ENCODE data around the gene FAM53C. TPM values are rescaled to one million over a fixed set of nuclear protein-coding genes. Genes with fewer than 3 reads are reported as not detected.

Gene FAM53C
- 10 to 100 TPM; 12.1 to 14.2 (median 13.4) TPM for total RNA-seq

DNA sequence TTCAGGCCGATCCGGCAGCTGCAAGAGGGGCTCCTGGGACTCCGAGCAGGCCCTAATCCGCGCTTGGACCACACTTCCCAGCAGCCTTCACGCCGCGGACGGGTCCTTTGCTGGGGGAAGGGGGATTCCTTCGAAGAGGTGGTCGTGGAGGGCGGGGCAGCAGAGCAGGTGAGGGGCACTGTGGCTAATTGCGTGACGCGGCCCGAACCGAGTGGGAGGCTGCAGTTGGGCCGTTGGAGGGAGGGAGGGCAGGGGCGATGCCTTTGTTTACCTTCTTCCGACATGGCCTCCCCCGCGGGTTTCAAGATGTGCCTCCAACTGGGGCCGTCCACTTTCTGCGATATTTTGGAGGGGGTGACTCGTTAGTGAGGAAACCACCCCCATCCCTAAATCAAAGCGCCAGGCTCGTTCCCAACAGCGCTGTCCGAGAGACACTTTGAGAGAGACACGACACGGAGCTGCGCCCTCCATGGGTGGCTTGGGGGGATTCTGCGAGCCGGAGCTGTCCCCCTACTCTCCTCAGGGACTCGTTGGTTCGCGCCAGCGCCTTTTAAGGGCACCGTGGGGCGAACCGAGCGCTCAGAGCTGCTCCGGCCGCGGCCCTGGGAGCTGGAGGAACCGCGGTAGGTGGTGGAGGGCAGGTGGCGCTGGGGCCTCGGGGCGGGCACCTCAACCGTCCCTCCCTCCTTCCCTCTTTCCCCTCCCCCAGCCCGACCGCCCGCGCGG, at the start of gene FAM53C:
TSS of gene FAM53C (plus strand) at position 582 of the 726 bp plus-strand sequence. CDS start 3,070 bp downstream, outside the sequence.
- peak within 1 kb of the TSS; percentile 79 to 97 (median 86) for H3K4me3 ChIP-seq
- intact Hi-C loops (cut with DNase I): no loop called here
- WGBS, 2 donors: 0% methylated on average over 1 to 20 of the region's 56 CpGs
- peak; percentile 58 for DNase-seq
- TF ChIP-seq POLR2A (IDR thresholded peaks at IDR 0.05): peak; percentile 40 to 99 (median 94)
- TF ChIP-seq, protein P1, sequence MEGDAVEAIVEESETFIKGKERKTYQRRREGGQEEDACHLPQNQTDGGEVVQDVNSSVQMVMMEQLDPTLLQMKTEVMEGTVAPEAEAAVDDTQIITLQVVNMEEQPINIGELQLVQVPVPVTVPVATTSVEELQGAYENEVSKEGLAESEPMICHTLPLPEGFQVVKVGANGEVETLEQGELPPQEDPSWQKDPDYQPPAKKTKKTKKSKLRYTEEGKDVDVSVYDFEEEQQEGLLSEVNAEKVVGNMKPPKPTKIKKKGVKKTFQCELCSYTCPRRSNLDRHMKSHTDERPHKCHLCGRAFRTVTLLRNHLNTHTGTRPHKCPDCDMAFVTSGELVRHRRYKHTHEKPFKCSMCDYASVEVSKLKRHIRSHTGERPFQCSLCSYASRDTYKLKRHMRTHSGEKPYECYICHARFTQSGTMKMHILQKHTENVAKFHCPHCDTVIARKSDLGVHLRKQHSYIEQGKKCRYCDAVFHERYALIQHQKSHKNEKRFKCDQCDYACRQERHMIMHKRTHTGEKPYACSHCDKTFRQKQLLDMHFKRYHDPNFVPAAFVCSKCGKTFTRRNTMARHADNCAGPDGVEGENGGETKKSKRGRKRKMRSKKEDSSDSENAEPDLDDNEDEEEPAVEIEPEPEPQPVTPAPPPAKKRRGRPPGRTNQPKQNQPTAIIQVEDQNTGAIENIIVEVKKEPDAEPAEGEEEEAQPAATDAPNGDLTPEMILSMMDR (IDR thresholded peaks at IDR 0.05): peak in 2 of 6 experiments; percentile 21 to 29
- peaks cover 0 to 21% (median 0%) of the 10 kb centered on the region in 3 donors for H3K36me3 ChIP-seq
- H3K27me3 ChIP-seq: no peaks in the 10 kb centered on the region
- H3K27ac ChIP-seq: peak within 1 kb of the TSS; percentile 91 to 99 (median 94)
- H3K9me3 ChIP-seq: no peaks in the 10 kb centered on the region
- peaks cover 10 to 39% (median 10%) of the 10 kb centered on the region in 3 donors for H3K4me1 ChIP-seq

DNA sequence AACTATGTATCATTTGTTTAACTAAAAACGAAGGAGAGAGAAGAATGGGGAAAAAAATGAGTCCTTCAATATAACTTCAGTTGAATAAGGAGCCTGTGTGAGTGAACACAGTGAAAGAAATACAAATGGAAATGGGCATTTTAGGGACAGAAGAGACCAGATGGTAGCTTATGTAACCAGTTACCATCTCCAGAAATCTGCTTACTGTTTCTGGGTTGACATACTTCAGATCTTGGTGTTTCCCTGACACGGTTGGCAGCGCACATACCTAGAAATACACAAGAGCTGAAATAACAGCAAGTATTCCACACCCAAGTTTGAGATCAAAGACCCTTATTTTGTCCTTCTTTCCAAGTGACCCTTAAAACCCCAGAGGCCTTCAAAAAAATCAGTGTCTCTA, 48.8 kb upstream of the FAM53C start:
- DNase-seq: no peak
- no peaks in the 10 kb centered on the region for H3K36me3 ChIP-seq
- no peaks in the 10 kb centered on the region for H3K9me3 ChIP-seq
- H3K4me3 ChIP-seq: no peak overlapping the region
- TF ChIP-seq, protein P1 (IDR thresholded peaks at IDR 0.05): no peak
- TF ChIP-seq POLR2A (IDR thresholded peaks at IDR 0.05): no peak
- H3K4me1 ChIP-seq: no peaks in the 10 kb centered on the region
- no peak overlapping the region for H3K27ac ChIP-seq
- 82 to 93% methylated on average over 3 of the region's 3 CpGs for WGBS, 2 donors
- no peaks in the 10 kb centered on the region for H3K27me3 ChIP-seq
- intact Hi-C loops (cut with DNase I): no loop called here

DNA sequence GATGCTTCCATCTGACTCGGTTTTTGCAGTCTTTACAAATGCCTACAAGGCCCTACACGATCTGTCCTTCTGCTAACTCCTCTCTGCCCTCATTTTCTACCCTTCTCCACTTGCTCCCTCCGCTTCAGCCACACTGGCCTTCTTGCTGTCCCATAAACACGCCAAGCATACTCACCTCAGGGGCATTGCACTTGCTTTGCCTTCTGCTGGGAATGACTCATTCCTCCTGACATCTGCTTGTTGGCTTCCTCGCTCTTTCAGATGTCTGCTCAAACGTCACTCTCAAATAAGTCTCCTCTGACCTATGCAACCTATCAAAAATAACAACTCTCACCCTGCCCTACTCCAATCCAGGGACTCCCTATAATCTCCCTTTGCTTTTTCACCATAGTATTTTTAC, 34.7 kb upstream of the FAM53C start:
- Histone ChIP-seq H3K9me3 (no peaks in the 10 kb centered on the region), H3K36me3 (no peaks in the 10 kb centered on the region), H3K27ac (no peak overlapping the region), H3K27me3 (no peaks in the 10 kb centered on the region), H3K4me3 (no peak overlapping the region), H3K4me1 (no peaks in the 10 kb centered on the region)
- TF ChIP-seq POLR2A (IDR thresholded peaks at IDR 0.05): no peak
- TF ChIP-seq, protein P1 (IDR thresholded peaks at IDR 0.05): no peak
- intact Hi-C loops (cut with DNase I): no loop called here
- no peak for DNase-seq
- WGBS, 2 donors: 77 to 80% methylated on average over 6 of the region's 6 CpGs

DNA sequence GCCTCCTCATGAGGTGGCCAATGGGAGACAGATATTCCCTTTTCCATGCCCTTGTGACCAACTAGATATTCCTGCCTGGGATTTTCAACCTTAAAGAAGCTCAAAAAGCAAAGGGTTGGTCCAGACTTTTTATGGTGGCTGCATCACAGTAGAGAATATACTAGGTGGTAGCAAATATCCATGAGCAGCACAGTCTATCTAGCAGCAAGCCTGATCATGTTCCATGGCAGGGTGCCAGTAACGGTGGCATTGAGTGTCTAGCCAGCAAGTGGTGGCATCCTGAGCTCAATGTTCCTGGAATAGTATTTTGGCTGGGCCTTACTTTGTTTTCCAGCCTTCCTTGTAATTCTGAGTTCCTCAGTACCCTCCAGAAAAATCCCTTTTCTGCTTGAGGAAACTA, 32.3 kb upstream of the FAM53C start:
- no peak for DNase-seq
- H3K4me3 ChIP-seq: no peak overlapping the region
- H3K27me3 ChIP-seq: no peaks in the 10 kb centered on the region
- intact Hi-C loops (cut with DNase I): no loop called here
- H3K27ac ChIP-seq: no peak overlapping the region
- no peaks in the 10 kb centered on the region for H3K4me1 ChIP-seq
- no peaks in the 10 kb centered on the region for H3K36me3 ChIP-seq
- H3K9me3 ChIP-seq: no peaks in the 10 kb centered on the region
- TF ChIP-seq POLR2A (IDR thresholded peaks at IDR 0.05): no peak
- TF ChIP-seq, protein P1 (IDR thresholded peaks at IDR 0.05): no peak
- 44 to 46% methylated on average over 1 of the region's 1 CpG for WGBS, 2 donors

DNA sequence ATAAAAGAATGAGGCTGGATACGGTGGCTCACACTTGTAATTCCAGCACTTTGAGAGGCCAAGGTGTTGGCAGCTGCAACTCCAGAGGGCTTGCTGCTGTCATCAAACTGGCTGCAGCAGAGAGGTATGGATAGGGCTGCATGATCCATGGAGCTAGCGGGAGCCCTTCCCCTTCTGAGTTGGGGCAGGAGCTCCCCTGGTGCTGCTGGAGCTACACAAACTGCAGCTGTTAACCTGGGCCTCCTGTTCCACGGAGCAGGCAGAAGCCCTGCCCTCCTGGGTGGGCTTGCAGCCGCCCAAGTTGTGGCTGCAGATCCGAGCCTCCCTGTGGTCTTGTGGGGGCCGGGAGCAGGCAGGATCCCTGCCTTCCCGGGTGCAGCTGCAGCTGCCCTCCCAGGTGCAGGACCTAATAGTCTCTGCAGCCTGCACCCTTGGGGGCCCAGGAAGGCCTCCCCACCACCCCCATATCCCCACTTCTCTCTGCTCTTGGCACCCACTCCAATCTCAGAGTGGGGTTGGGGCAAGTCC, 22.3 kb upstream of the FAM53C start:
- 79 to 88% methylated on average over 1 of the region's 7 CpGs for WGBS, 2 donors
- DNase-seq: no peak
- Histone ChIP-seq H3K4me3 (no peak overlapping the region), H3K9me3 (no peaks in the 10 kb centered on the region), H3K27ac (no peak overlapping the region), H3K27me3 (no peaks in the 10 kb centered on the region), H3K36me3 (no peaks in the 10 kb centered on the region), H3K4me1 (no peaks in the 10 kb centered on the region)
- TF ChIP-seq, protein P1 (IDR thresholded peaks at IDR 0.05): no peak
- TF ChIP-seq POLR2A (IDR thresholded peaks at IDR 0.05): no peak
- intact Hi-C loops (cut with DNase I): no loop called here

All from esophagus squamous epithelium (tissue), 5 donors.